Suprapubic skin (tissue), 4 donors: Measurements from ENCODE around the gene THAP9. TPM values are rescaled to one million over a fixed set of nuclear protein-coding genes. Genes with fewer than 3 reads are reported as not detected.

Experiments used
- DNase-seq, 2 donors: peaks; one replicate each; pipeline ENCODE4 v3.0.0-alpha.2; 2019; ENCODE audit warnings: low spot score in 2 of 2
- H3K27ac ChIP-seq: fragments of 200-600 bp; sonication (generic); one replicate; pipeline ENCODE4 v1.5.1; 2019
- H3K27me3 ChIP-seq: fragments of 200-600 bp; sonication (generic); one replicate; pipeline ENCODE4 v1.5.1; 2019
- H3K36me3 ChIP-seq: fragments of 200-600 bp; sonication (generic); one replicate; pipeline ENCODE4 v1.5.1; 2019
- H3K4me1 ChIP-seq: fragments of 200-600 bp; sonication (generic); one replicate; pipeline ENCODE4 v1.5.1; 2019
- H3K4me3 ChIP-seq: fragments of 200-600 bp; sonication (generic); one replicate; pipeline ENCODE4 v1.5.1; 2019; ENCODE audit warnings: mild to moderate bottlenecking
- H3K9me3 ChIP-seq: fragments of 200-600 bp; sonication (generic); one replicate; pipeline ENCODE4 v1.5.1; 2019
- EP300 ChIP-seq: sonication (generic); formaldehyde crosslinking; IDR thresholded peaks from one replicate; pipeline ENCODE4 v1.6.1; 2017; ENCODE audit warnings: antibody characterized with exemption
- POLR2A ChIP-seq, 2 donors: fragments of 450-650 bp; IDR thresholded peaks; one replicate each; pipeline ENCODE4 v1.6.1; 2017; ENCODE audit warnings: antibody characterized with exemption in 2 of 2, mild to moderate bottlenecking in 2 of 2, moderate library complexity in 2 of 2
- POLR2AphosphoS5 ChIP-seq, 3 donors: sonication (generic); formaldehyde crosslinking; IDR thresholded peaks; one replicate each; pipeline ENCODE4 v1.6.1; 2017; ENCODE audit warnings: antibody characterized with exemption in 3 of 3
- WGBS: methylation state at CpG from one replicate; pipeline ENCODE4 v1.1.5; 2018; 5-methylcytosine and 5-hydroxymethylcytosine counted together
- total RNA-seq, 4 donors: library from RNA; depleted of rRNA; stranded (reverse); fragments of >200 nt; gene quantifications; one replicate each; pipeline ENCODE4 v1.1.0, GENCODE V29; 2016
- TF ChIP-seq, protein P1 (sequence below), 2 donors: fragments of 200-600 bp in 1 of 2; fragments of 450-650 bp in 1 of 2; sonication (generic) in 1 of 2; IDR thresholded peaks; one replicate each; pipeline ENCODE4 v1.5.1; 2016 to 2019; ENCODE audit warnings: antibody characterized with exemption in 2 of 2, mild to moderate bottlenecking in 1 of 2, moderate library complexity in 1 of 2

THAP9 gene
- total RNA-seq, 4 donors from 2014 or later: 2.0 to 3.1 (median 2.6) TPM

DNA sequence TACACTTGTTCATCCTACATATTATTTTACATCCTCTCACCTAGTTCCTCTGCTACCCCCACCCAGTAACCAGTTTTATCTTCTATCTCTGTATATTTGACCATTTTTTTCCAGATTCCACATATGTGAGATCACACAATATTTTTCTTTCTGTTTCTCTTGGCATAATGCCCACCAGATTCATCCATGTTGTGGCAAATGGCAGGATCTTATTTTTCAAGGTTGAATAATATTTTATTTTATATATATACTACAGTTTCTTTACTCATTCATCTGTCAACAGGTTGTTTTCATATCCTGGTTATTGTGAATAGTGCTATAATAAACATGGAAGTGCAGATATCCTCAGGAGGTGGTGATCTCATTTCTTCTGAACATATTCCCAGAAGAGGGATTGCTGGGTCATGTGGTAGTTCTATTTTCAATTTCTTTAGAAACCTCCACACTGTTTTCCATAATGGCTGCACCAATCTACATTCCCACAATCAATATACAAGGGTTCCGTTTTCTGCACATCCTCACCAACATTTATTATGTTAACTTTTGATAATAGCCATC lies 48.2 kb downstream of the THAP9 start:
- no peak overlapping the region for H3K27ac ChIP-seq
- DNase-seq: no peak
- H3K4me1 ChIP-seq: no peaks in the 10 kb centered on the region
- H3K4me3 ChIP-seq: no peak overlapping the region
- WGBS: 100% methylated on average over 1 of the region's 1 CpG
- TF ChIP-seq POLR2AphosphoS5 (IDR thresholded peaks at IDR 0.05) (no peak), POLR2A (IDR thresholded peaks at IDR 0.05) (no peak), EP300 (no peak)
- H3K36me3 ChIP-seq: no peaks in the 10 kb centered on the region
- H3K27me3 ChIP-seq: no peaks in the 10 kb centered on the region
- H3K9me3 ChIP-seq: no peaks in the 10 kb centered on the region

DNA sequence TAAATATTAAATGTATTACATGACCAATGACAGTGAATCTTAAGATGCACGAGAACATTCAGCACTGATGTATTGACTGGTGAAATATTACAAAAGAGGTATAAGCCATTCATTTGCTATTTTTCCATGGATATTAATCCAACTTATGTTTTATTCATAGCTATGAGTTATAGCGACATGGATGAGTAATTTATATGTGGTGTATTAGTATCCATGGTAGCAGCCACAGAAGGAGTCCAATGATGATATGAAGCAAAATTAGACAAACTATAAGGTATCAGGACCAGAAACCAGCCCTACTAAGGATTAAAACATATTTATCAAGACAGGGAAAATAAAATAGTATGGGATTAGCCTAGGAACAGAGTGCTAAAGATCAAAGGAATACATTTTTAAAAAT lies 50.7 kb downstream of the THAP9 start:
- Histone ChIP-seq H3K4me3 (no peak overlapping the region), H3K27me3 (no peaks in the 10 kb centered on the region), H3K9me3 (no peaks in the 10 kb centered on the region), H3K27ac (no peak overlapping the region), H3K4me1 (no peaks in the 10 kb centered on the region), H3K36me3 (no peaks in the 10 kb centered on the region)
- no peak for DNase-seq
- TF ChIP-seq EP300 (no peak), POLR2AphosphoS5 (IDR thresholded peaks at IDR 0.05) (no peak), POLR2A (IDR thresholded peaks at IDR 0.05) (no peak)
- TF ChIP-seq, protein P1, sequence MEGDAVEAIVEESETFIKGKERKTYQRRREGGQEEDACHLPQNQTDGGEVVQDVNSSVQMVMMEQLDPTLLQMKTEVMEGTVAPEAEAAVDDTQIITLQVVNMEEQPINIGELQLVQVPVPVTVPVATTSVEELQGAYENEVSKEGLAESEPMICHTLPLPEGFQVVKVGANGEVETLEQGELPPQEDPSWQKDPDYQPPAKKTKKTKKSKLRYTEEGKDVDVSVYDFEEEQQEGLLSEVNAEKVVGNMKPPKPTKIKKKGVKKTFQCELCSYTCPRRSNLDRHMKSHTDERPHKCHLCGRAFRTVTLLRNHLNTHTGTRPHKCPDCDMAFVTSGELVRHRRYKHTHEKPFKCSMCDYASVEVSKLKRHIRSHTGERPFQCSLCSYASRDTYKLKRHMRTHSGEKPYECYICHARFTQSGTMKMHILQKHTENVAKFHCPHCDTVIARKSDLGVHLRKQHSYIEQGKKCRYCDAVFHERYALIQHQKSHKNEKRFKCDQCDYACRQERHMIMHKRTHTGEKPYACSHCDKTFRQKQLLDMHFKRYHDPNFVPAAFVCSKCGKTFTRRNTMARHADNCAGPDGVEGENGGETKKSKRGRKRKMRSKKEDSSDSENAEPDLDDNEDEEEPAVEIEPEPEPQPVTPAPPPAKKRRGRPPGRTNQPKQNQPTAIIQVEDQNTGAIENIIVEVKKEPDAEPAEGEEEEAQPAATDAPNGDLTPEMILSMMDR (IDR thresholded peaks at IDR 0.05): no peak
- 82% methylated on average over 2 of the region's 2 CpGs for WGBS

DNA sequence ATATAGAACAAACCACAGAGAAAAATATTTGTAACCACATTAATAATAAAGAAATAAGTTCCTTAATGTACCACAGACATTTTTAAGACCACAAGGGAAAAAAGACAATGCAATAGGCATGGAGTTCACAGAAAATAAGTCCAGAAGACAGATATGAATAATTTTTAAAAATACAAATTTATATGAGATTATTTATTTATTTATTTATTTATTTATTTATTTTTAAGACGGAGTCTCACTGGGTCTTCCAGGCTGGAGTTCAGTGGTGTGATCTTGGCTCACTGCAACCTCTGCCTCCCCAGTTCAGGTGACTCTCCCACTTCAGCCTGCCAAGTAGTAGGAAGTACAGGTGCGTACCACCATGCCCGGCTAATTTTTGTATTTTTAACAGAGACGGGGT lies 53.7 kb downstream of the THAP9 start:
- no peak for TF ChIP-seq POLR2AphosphoS5 (IDR thresholded peaks at IDR 0.05)
- TF ChIP-seq, protein P1 (IDR thresholded peaks at IDR 0.05): no peak
- TF ChIP-seq POLR2A (IDR thresholded peaks at IDR 0.05): no peak
- TF ChIP-seq EP300: no peak

DNA sequence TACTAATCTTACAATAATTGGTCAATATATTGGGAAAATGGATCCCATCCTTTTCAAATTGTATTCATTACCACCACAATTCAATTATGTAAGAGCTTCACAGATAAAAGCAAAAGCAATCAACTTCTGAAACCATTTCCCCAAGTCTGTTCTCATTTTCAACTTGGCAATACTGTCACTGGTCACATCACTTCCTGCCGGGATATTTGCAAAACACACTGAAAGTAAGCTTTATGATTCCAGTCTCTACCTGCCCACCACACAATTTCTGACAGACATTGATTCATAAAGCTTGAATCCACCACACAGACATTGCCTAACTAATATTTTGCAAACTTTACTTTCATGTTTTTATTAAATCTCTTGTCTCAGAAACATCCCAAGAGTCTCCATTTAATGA lies 56.5 kb downstream of the THAP9 start:
- H3K4me1 ChIP-seq: no peaks in the 10 kb centered on the region
- peaks cover 9% of the 10 kb centered on the region for H3K36me3 ChIP-seq
- no peaks in the 10 kb centered on the region for H3K27me3 ChIP-seq
- TF ChIP-seq POLR2AphosphoS5 (IDR thresholded peaks at IDR 0.05): no peak
- no peak for TF ChIP-seq POLR2A (IDR thresholded peaks at IDR 0.05)
- TF ChIP-seq EP300: no peak
- TF ChIP-seq, protein P1 (IDR thresholded peaks at IDR 0.05): no peak
- DNase-seq: no peak
- no peaks in the 10 kb centered on the region for H3K9me3 ChIP-seq
- no peak overlapping the region for H3K4me3 ChIP-seq
- no peak overlapping the region for H3K27ac ChIP-seq
- WGBS: 83% methylated on average over 1 of the region's 1 CpG

More for the DNA sequence above, 53.7 kb downstream of the THAP9 start:
- WGBS: 92% methylated on average over 4 of the region's 4 CpGs
- Histone ChIP-seq H3K9me3 (no peaks in the 10 kb centered on the region), H3K27ac (no peak overlapping the region), H3K4me3 (no peak overlapping the region), H3K27me3 (no peaks in the 10 kb centered on the region), H3K4me1 (no peaks in the 10 kb centered on the region), H3K36me3 (no peaks in the 10 kb centered on the region)
- no peak for DNase-seq

DNA sequence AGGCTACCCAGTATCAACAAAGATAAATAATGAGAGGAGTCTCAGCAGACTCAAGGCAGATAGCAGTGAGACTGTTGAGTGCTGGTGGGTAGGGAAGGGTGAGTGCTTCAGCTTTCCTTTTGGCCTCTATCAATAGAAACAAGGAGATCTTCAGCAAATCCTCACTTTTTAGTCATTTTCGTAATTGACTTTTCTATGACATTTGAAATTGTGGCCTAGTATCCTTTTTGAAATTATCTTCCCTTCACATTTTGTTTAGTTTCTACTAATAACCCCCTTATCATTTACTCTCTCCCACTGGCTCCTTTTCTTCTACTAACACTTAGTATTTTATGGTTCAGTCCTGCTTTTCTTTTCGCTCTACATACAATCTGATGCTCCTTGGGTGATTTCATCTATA lies 65.2 kb downstream of the THAP9 start:
- Histone ChIP-seq H3K27ac (no peak overlapping the region), H3K36me3 (peaks cover 31% of the 10 kb centered on the region), H3K27me3 (no peaks in the 10 kb centered on the region), H3K9me3 (no peaks in the 10 kb centered on the region), H3K4me3 (no peak overlapping the region), H3K4me1 (no peaks in the 10 kb centered on the region)
- no peak for DNase-seq
- TF ChIP-seq POLR2AphosphoS5 (IDR thresholded peaks at IDR 0.05): no peak
- TF ChIP-seq POLR2A (IDR thresholded peaks at IDR 0.05): no peak
- TF ChIP-seq, protein P1 (IDR thresholded peaks at IDR 0.05): no peak
- TF ChIP-seq EP300: no peak
- 93% methylated on average over 2 of the region's 2 CpGs for WGBS

DNA sequence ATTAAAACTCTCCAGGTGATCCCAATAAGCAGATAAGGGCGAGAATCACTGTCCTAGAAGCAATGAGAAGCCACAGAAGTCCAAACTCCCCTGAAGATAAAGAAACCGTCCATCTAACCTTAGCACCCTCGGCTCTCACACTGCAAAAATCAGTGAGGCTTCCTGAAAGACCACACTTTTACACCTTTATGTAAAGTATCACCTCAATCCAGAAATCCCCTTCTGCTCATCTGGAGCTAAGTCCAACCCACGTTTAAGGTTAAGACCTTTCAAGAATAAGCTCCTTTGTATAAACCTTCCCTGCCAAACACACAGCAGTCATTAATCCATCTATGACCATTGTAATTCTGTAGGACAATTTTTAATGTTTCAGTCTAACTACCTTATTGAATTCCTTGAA lies 68.4 kb downstream of the THAP9 start:
- peaks cover 29% of the 10 kb centered on the region for H3K36me3 ChIP-seq
- no peaks in the 10 kb centered on the region for H3K9me3 ChIP-seq
- WGBS: 93% methylated on average over 4 of the region's 4 CpGs
- no peaks in the 10 kb centered on the region for H3K27me3 ChIP-seq
- no peak overlapping the region for H3K4me3 ChIP-seq
- DNase-seq: no peak
- no peak overlapping the region for H3K27ac ChIP-seq
- no peaks in the 10 kb centered on the region for H3K4me1 ChIP-seq
- TF ChIP-seq EP300 (no peak), POLR2AphosphoS5 (IDR thresholded peaks at IDR 0.05) (no peak), POLR2A (IDR thresholded peaks at IDR 0.05) (no peak)
- TF ChIP-seq, protein P1 (IDR thresholded peaks at IDR 0.05): no peak
